Transverse colon (tissue), 4 donors: ENCODE measurements around the gene RAB17.

Source experiments
- POLR2AphosphoS5 ChIP-seq, 3 donors: sonication (generic); formaldehyde crosslinking; IDR thresholded peaks; one replicate each; pipeline ENCODE4 v1.6.1; 2016; ENCODE audit warnings: antibody characterized with exemption in 3 of 3
- TF ChIP-seq, protein P1 (sequence below), 5 experiments: fragments of 200-600 bp in 3 of 5; fragments of 450-650 bp in 2 of 5; sonication (generic) in 3 of 5; IDR thresholded peaks; 1 replicate in 2 of 5; 2 replicates in 3 of 5; pipeline ENCODE4 v1.5.1; 2016 to 2017; ENCODE audit warnings: antibody characterized with exemption in 5 of 5, inconsistent platforms in 3 of 5, mild to moderate bottlenecking in 2 of 5, moderate library complexity in 1 of 5

DNA sequence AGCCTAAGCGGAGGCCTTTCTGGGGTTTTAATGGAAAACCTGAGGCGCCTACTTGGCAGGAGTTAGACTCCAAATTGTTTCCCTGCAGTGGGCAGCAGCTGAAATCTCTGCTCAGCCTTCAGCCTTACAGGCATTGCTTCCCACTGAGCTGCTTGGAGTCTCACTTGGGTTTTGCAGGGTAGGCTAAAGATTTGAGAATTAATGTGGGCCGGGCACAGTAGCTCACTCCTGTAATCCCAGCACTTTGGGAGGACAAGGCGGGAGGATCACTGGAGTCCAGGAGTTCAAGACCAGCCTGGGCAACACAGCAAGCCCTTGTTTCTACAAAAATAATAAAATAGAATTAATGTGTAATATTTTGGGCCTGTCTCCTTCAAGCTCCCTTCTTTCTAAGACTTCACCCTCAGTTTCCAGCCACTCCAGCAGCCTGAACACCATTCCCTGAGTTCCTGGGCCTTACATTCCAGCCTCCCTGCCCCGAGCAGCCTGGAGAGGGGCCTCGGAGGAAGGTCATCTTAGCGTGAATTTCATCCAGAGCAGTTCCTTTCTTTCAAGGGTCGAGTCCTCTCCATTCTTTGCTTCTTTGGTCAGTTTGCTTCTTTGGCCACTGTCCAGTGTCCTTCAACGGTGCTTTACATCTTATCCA lies 9.1 kb upstream of the RAB17 start:
- TF ChIP-seq POLR2AphosphoS5 (IDR thresholded peaks at IDR 0.05) = no peak
- TF ChIP-seq, protein P1, sequence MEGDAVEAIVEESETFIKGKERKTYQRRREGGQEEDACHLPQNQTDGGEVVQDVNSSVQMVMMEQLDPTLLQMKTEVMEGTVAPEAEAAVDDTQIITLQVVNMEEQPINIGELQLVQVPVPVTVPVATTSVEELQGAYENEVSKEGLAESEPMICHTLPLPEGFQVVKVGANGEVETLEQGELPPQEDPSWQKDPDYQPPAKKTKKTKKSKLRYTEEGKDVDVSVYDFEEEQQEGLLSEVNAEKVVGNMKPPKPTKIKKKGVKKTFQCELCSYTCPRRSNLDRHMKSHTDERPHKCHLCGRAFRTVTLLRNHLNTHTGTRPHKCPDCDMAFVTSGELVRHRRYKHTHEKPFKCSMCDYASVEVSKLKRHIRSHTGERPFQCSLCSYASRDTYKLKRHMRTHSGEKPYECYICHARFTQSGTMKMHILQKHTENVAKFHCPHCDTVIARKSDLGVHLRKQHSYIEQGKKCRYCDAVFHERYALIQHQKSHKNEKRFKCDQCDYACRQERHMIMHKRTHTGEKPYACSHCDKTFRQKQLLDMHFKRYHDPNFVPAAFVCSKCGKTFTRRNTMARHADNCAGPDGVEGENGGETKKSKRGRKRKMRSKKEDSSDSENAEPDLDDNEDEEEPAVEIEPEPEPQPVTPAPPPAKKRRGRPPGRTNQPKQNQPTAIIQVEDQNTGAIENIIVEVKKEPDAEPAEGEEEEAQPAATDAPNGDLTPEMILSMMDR (IDR thresholded peaks at IDR 0.05) = no peak
